HCT116 (cell line): ENCODE measurements around the gene TMEM182. TPM values are rescaled to one million over a fixed set of nuclear protein-coding genes. Genes with fewer than 3 reads are reported as not detected.

Experiments used
- ATAC-seq: fragments of 200-7000 bp; cut with Tn5 transposase; 2 replicates; pipeline ENCODE4 v1.9.1; 2020; ENCODE audit warnings: mild to moderate bottlenecking, moderate library complexity
- BruUV-seq: library from RNA; stranded (reverse); fragments of 400-500 nt; replicated peaks from 2 replicates; lab custom pipeline; 2021; lab: Mats Ljungman, UMichigan
- CTCF ChIA-PET: fragments of 300-600 bp; sonication (Branson Sonifier 250); formaldehyde crosslinking; loops from one replicate; lab custom pipeline; 2021; ENCODE audit warnings: antibody characterized with exemption; lab: Charles Lee
- POLR2A ChIA-PET: fragments of 300-600, 350-600 bp; sonication (Branson Sonifier 250); formaldehyde crosslinking; loops from one replicate; lab custom pipeline; 2021; ENCODE audit warnings: antibody characterized with exemption; lab: Charles Lee
- RAD21 ChIA-PET, 2 experiments: fragments of 300-600 bp; sonication (Branson Sonifier 250); formaldehyde crosslinking; loops; one replicate each; lab custom pipeline; 2023; ENCODE audit warnings: low total read pairs in 2 of 2; ENCODE audit not compliant: uncharacterized antibody in 2 of 2, unreplicated experiment in 2 of 2, low non-redundant PET in 1 of 2; lab: Charles Lee
- DNase-seq: peaks from one replicate; pipeline ENCODE4 v3.0.0-alpha.2; 2010; ENCODE audit warnings: low read depth, low spot score
- H2AFZ ChIP-seq: fragments of 200-600 bp; shearing (Covaris generic), sonication (generic); 2 replicates; pipeline ENCODE4 v1.6.1; 2017; ENCODE audit warnings: low read depth, mixed run types, mixed read lengths, antibody characterized with exemption, low read length; ENCODE audit not compliant: poor library complexity, severe bottlenecking
- H3K27ac ChIP-seq: 2 replicates; pipeline ENCODE4 v1.5.1; 2012; ENCODE audit warnings: low read depth, low read length
- H3K27me3 ChIP-seq: fragments of 200-600 bp; sonication (generic); 2 replicates; pipeline ENCODE4 v1.6.1; 2016; ENCODE audit warnings: mixed run types, low read length, mixed read lengths; ENCODE audit not compliant: insufficient read depth
- H3K36me3 ChIP-seq, 2 experiments: fragments of 200-500 bp in 1 of 2; fragments of 200-600 bp in 1 of 2; sonication (Bioruptor generic) in 1 of 2; sonication (generic) in 1 of 2; 2 replicates each; pipeline versions ENCODE4 v1.5.1 to v1.6.1; 2014 to 2016; ENCODE audit warnings: low read length in 2 of 2, inconsistent platforms in 1 of 2, mixed read lengths in 1 of 2, mixed run types in 1 of 2; ENCODE audit not compliant: insufficient read depth in 2 of 2, control insufficient read depth in 1 of 2
- H3K4me1 ChIP-seq, 2 experiments: fragments of 200-600 bp in 1 of 2; sonication (generic) in 1 of 2; 2 replicates each; pipeline versions ENCODE4 v1.5.1 to v1.6.1; 2012 to 2017; ENCODE audit warnings: low read length in 2 of 2, inconsistent platforms in 1 of 2, mild to moderate bottlenecking in 1 of 2, mixed read lengths in 1 of 2, mixed run types in 1 of 2, moderate library complexity in 1 of 2; ENCODE audit not compliant: insufficient read depth in 2 of 2, control insufficient read depth in 1 of 2
- H3K4me2 ChIP-seq: fragments of 200-600 bp; sonication (generic); 2 replicates; pipeline ENCODE4 v1.6.1; 2017; ENCODE audit warnings: mixed run types, low read length, mixed read lengths
- H3K4me3 ChIP-seq, 2 experiments: fragments of 200-600 bp in 1 of 2; sonication (generic) in 1 of 2; replicated peaks in 1 of 2; 2 replicates each; pipeline ENCODE4 v1.5.1; 2011 to 2016; ENCODE audit warnings: low read length in 2 of 2, control low read depth in 1 of 2, low read depth in 1 of 2, mild to moderate bottlenecking in 1 of 2, mixed read lengths in 1 of 2, mixed run types in 1 of 2
- H3K79me2 ChIP-seq: fragments of 200-600 bp; sonication (generic); 2 replicates; pipeline ENCODE4 v1.6.1; 2017; ENCODE audit warnings: mild to moderate bottlenecking, mixed run types, low read length, moderate library complexity, mixed read lengths; ENCODE audit not compliant: insufficient read depth
- H3K9ac ChIP-seq: fragments of 200-600 bp; sonication (generic); 2 replicates; pipeline ENCODE4 v1.6.1; 2016; ENCODE audit warnings: low read length, mixed read lengths
- H3K9me2 ChIP-seq: fragments of 200-600 bp; sonication (generic), shearing (Covaris generic); 2 replicates; pipeline ENCODE4 v1.6.1; 2017; ENCODE audit warnings: mixed run types, mild to moderate bottlenecking, moderate library complexity; ENCODE audit not compliant: insufficient read depth
- H3K9me3 ChIP-seq, 2 experiments: fragments of 200-500 bp in 1 of 2; fragments of 200-600 bp in 1 of 2; sonication (Bioruptor generic) in 1 of 2; sonication (generic) in 1 of 2; 2 replicates each; pipeline ENCODE4 v1.6.1; 2014 to 2017; ENCODE audit warnings: low read length in 2 of 2, mixed read lengths in 2 of 2, inconsistent platforms in 1 of 2, low read depth in 1 of 2, mild to moderate bottlenecking in 1 of 2, mixed run types in 1 of 2, moderate library complexity in 1 of 2; ENCODE audit not compliant: control insufficient read depth in 1 of 2, insufficient read depth in 1 of 2
- H4K20me1 ChIP-seq: fragments of 200-600 bp; sonication (generic), shearing (Covaris generic); 2 replicates; pipeline ENCODE4 v1.6.1; 2017; ENCODE audit warnings: mixed run types, mild to moderate bottlenecking, moderate library complexity; ENCODE audit not compliant: insufficient read depth
- CBX3 ChIP-seq: IDR thresholded peaks from 2 replicates; pipeline ENCODE4 v1.6.1; 2012; ENCODE audit warnings: low read depth
- CEBPB ChIP-seq: IDR thresholded peaks from 2 replicates; pipeline ENCODE4 v1.6.1; 2012; ENCODE audit warnings: low read depth
- EZH2 ChIP-seq: fragments of 200-600 bp; sonication (generic); IDR thresholded peaks from 2 replicates; pipeline ENCODE4 v1.6.1; 2017; ENCODE audit warnings: antibody characterized with exemption, mixed run types
- MAX ChIP-seq: IDR thresholded peaks from 2 replicates; pipeline ENCODE4 v1.6.1; 2012
- SP1 ChIP-seq: IDR thresholded peaks from 2 replicates; pipeline ENCODE4 v1.6.1; 2012; ENCODE audit warnings: low read depth
- TCF7L2 ChIP-seq: IDR thresholded peaks from 2 replicates; pipeline ENCODE4 v1.7.0; 2011; ENCODE audit warnings: borderline replicate concordance, inconsistent platforms; ENCODE audit not compliant: insufficient read depth, insufficient read length; ENCODE audit errors: extremely low read depth
- intact Hi-C: fragments of 100-400 bp; cut with micrococcal nuclease; formaldehyde crosslinking; loops from 2 replicates; pipeline ENCODE4 v1.10.0; 2022
- total RNA-seq: library from RNA; stranded (reverse); gene quantifications from one replicate; pipeline ENCODE4 v1.2.1, GENCODE V29; 2021; ENCODE audit not compliant: unreplicated experiment

TMEM182 gene
- total RNA-seq, 1 experiment from 2014 or later: 8.4 TPM

GRCh38 chr2:102815285-102815684 lies 53.5 kb downstream of the TMEM182 start (continued):
- no peak for TF ChIP-seq CBX3

DNA sequence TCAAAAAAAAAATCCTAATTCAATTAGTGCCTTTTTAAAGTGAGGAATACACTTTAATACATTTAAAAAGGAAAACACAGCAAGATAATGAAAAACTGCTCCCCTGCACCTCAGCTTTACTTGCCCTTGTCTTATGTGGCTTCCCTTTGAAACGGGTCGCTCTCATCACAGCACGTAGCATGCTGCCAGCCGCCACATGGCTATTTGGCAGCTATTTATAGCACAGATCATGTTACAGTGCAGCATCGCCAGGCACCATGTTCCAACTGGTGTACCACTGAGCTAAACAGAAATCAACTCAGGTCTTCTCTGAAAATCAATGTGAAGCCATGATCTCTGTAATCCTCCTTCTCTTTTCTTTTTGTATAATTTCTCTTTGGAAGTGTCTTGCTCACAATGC lies 65.1 kb downstream of the TMEM182 start:
- no peaks in the 10 kb centered on the region for H3K9me2 ChIP-seq
- no TSS peak for BruUV-seq
- H3K4me3 ChIP-seq: no peak overlapping the region
- no peak overlapping the region for H2AFZ ChIP-seq
- no peaks in the 10 kb centered on the region for H4K20me1 ChIP-seq
- no peaks in the 10 kb centered on the region for H3K27me3 ChIP-seq
- no peak overlapping the region for H3K9ac ChIP-seq
- H3K4me2 ChIP-seq: peak overlapping the region; percentile 34
- TF ChIP-seq CBX3 (no peak), MAX (peak; percentile 56), TCF7L2 (peak; percentile 30), SP1 (peak; percentile 25; the same call in 1 of the 2 replicates)
- TF ChIP-seq, all 23 proteins: peak for 3
- Histone ChIP-seq H3K9me3 (no peaks in the 10 kb centered on the region), H3K27ac (no peak overlapping the region), H3K4me1 (peaks cover 5 to 9% of the 10 kb centered on the region in 2 experiments; a peak in 3 of 4 replicates), H3K79me2 (no peaks in the 10 kb centered on the region), H3K36me3 (no peaks in the 10 kb centered on the region)
- ATAC-seq: no peak
- ChIA-PET CTCF (interaction anchor here (1.3 kb wide), 1 partner anchor 13 kb away, joined by 3 read pairs; no protein-coding TSS in a partner anchor), POLR2A (no interaction called here), RAD21 (no interaction called here)
- DNase-seq: no peak
- intact Hi-C loops: no loop called here

DNA sequence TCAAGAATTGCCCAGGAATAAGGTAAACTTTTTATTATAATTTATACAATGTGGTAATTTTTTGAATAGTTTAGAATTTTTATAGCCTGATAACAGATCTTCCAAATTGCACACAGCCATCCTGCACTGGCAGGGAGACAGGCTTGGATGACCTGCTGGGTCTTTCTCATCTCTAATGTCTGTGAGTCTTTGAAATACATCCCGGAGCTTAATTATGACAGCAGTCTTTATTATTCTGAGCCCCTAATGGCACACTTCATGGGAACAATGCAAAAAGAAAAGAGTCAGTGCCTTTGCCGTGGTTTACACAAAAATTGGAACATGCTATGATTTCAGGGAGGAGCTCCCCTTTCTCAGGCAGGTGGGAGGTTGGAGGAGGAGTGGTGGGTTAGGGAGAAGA lies 71.0 kb downstream of the TMEM182 start:
- H3K4me2 ChIP-seq: no peak overlapping the region
- ChIA-PET RAD21 (no interaction called here), POLR2A (no interaction called here)
- H3K4me1 ChIP-seq: no peaks in the 10 kb centered on the region
- H3K9ac ChIP-seq: no peak overlapping the region
- no peak overlapping the region for H3K4me3 ChIP-seq
- ATAC-seq (no peak), DNase-seq (no peak)
- no peaks in the 10 kb centered on the region for H3K27me3 ChIP-seq
- intact Hi-C loops: no loop called here
- no peaks in the 10 kb centered on the region for H3K9me3 ChIP-seq
- H3K36me3 ChIP-seq: no peaks in the 10 kb centered on the region
- BruUV-seq: no TSS peak
- no peaks in the 10 kb centered on the region for H3K79me2 ChIP-seq
- H4K20me1 ChIP-seq: no peaks in the 10 kb centered on the region
- TF ChIP-seq EZH2 (no peak), CEBPB (no peak)
- TF ChIP-seq, all 23 proteins: peak for 0
- H3K9me2 ChIP-seq: no peaks in the 10 kb centered on the region
- no peak overlapping the region for H2AFZ ChIP-seq
- CTCF ChIA-PET: no interaction called here
- no peak overlapping the region for H3K27ac ChIP-seq
